Rectal smooth muscle tissue (tissue), 1 donor: Measurements from ENCODE around the gene COL4A1.

Experiments
- H3K27ac ChIP-seq: one replicate; pipeline ENCODE4 v1.7.0; 2013; ENCODE audit warnings: low read depth, low read length, inconsistent platforms
- H3K27me3 ChIP-seq: one replicate; pipeline ENCODE4 v1.7.0; 2013; ENCODE audit warnings: low read length; ENCODE audit not compliant: control insufficient read depth, insufficient read depth
- H3K36me3 ChIP-seq: one replicate; pipeline ENCODE4 v1.7.0; 2013; ENCODE audit warnings: low read length; ENCODE audit not compliant: control insufficient read depth, insufficient read depth
- H3K4me1 ChIP-seq: one replicate; pipeline ENCODE4 v1.7.0; 2013; ENCODE audit warnings: low read length; ENCODE audit not compliant: control insufficient read depth, insufficient read depth
- H3K4me3 ChIP-seq: one replicate; pipeline ENCODE4 v1.7.0; 2013; ENCODE audit warnings: low read length
- H3K9ac ChIP-seq: one replicate; pipeline ENCODE4 v1.7.0; 2013; ENCODE audit warnings: low read length

Gene COL4A1

GRCh38 chr13:110248449-110249143, 58.4 kb downstream of the COL4A1 start:
- peaks cover 50% of the 10 kb centered on the region for H3K4me1 ChIP-seq
- H3K36me3 ChIP-seq, result no peaks in the 10 kb centered on the region
- H3K4me3 ChIP-seq, result peak overlapping the region; percentile 27
- no peaks in the 10 kb centered on the region for H3K27me3 ChIP-seq
- H3K9ac ChIP-seq, result no peak overlapping the region
- H3K27ac ChIP-seq, result peak overlapping the region; percentile 89

GRCh38 chr13:110246530-110246929, 60.4 kb downstream of the COL4A1 start:
- Histone ChIP-seq H3K36me3 (no peaks in the 10 kb centered on the region), H3K9ac (no peak overlapping the region), H3K27ac (peak overlapping the region; percentile 89), H3K27me3 (no peaks in the 10 kb centered on the region), H3K4me3 (no peak overlapping the region), H3K4me1 (peaks cover 50% of the 10 kb centered on the region)

DNA sequence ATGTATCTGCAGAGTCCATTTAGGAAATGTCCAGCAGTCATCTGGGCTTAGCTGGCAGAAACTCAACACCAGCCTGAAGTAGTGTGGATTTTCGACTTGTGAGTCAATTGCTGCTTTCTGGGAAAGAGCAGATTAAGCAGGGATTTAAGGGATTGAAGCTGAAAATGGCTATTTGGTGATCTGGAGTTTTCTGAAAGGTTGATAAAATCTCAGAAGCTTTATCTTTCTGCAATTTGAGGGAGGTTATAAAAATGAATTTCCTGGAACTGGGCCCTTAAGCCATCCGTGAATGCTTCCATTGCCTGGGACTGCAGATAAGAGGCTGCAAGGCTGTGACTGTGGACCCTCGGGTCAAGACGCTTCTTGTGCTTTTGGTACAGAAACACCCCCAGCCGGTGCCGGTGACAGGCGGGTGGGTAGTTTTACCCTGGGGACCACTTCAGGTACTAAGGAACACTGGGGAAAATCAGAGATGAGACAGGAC, 61.5 kb downstream of the COL4A1 start:
- H3K4me3 ChIP-seq, result no peak overlapping the region
- no peak overlapping the region for H3K9ac ChIP-seq
- H3K36me3 ChIP-seq, result no peaks in the 10 kb centered on the region
- peaks cover 44% of the 10 kb centered on the region for H3K4me1 ChIP-seq
- H3K27ac ChIP-seq, result peak overlapping the region; percentile 33
- no peaks in the 10 kb centered on the region for H3K27me3 ChIP-seq

DNA sequence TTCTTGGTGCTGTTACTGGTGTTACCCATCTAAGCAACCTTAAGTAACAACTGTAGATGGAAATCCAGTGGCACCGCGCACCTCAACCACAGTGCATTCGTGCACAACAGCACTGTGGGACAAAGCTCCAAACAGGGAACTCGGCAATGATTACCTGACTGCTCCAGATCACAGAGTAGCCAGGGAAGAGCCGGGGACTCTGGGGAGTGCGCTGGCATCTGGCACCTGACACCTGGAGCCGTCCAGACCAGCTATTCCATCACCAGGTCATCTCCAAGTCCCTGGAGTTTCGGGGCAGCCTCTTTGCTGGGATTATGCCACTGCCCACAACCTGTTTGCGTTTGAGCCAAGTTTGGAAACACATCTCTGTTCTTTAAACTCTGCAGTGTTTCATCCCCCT, 62.0 kb downstream of the COL4A1 start:
- Histone ChIP-seq H3K27me3 (no peaks in the 10 kb centered on the region), H3K36me3 (no peaks in the 10 kb centered on the region), H3K4me3 (no peak overlapping the region), H3K9ac (no peak overlapping the region), H3K4me1 (peaks cover 44% of the 10 kb centered on the region), H3K27ac (peak overlapping the region; percentile 33)

GRCh38 chr13:110244071-110244830, 62.7 kb downstream of the COL4A1 start:
- H3K36me3 ChIP-seq, result no peaks in the 10 kb centered on the region
- H3K4me3 ChIP-seq, result no peak overlapping the region
- H3K4me1 ChIP-seq, result peaks cover 40% of the 10 kb centered on the region
- no peaks in the 10 kb centered on the region for H3K27me3 ChIP-seq
- H3K27ac ChIP-seq, result peak overlapping the region; percentile 57
- H3K9ac ChIP-seq, result no peak overlapping the region

GRCh38 chr13:110242615-110243014, 64.3 kb downstream of the COL4A1 start:
- Histone ChIP-seq H3K36me3 (no peaks in the 10 kb centered on the region), H3K27ac (no peak overlapping the region), H3K4me1 (peaks cover 45% of the 10 kb centered on the region), H3K9ac (no peak overlapping the region), H3K27me3 (no peaks in the 10 kb centered on the region), H3K4me3 (no peak overlapping the region)

DNA sequence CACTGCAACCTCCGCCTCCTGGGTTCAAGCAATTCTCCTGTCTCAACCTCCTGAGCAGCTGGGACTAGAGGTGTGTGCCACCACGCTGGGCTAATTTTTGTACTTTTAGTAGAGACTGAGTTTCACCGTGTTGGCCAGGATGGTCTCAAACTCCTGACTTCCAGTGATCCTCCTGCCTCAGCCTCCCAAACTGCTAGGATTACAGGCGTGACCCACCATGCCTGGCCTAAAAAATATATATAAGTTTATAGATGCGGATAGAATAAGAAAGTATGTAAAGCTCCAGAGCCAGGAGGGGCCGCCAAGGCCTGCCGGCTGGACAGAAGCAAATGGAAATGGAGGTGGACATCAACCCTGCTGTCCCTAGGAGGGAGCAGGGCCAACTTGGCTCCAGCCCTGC, 66.0 kb downstream of the COL4A1 start:
- H3K36me3 ChIP-seq, result no peaks in the 10 kb centered on the region
- no peak overlapping the region for H3K27ac ChIP-seq
- H3K4me1 ChIP-seq, result peaks cover 45% of the 10 kb centered on the region
- H3K9ac ChIP-seq, result no peak overlapping the region
- no peaks in the 10 kb centered on the region for H3K27me3 ChIP-seq
- no peak overlapping the region for H3K4me3 ChIP-seq

DNA sequence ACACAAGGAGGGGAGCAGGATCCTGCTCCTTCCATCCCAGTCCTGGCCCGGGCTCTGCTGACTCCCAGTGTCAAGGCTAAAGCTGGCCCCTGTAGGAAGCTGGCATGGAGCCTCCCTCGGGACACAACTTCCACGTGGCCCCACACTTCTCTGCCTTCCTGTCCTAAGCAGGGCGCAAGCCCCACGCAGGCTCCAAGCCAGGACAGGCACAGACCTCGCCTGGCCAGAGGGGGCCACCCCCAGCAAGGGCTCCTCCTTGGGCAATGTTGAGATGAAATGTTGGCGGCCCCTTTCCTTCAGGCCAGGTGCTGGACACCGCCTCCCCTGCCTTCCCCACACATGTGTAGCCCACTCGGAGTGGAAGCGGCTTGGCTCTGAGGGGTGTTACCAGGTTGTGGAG, 66.6 kb downstream of the COL4A1 start:
- H3K27ac ChIP-seq, result peak overlapping the region; percentile 6
- no peak overlapping the region for H3K4me3 ChIP-seq
- no peaks in the 10 kb centered on the region for H3K27me3 ChIP-seq
- H3K36me3 ChIP-seq, result no peaks in the 10 kb centered on the region
- H3K4me1 ChIP-seq, result peaks cover 42% of the 10 kb centered on the region
- no peak overlapping the region for H3K9ac ChIP-seq

DNA sequence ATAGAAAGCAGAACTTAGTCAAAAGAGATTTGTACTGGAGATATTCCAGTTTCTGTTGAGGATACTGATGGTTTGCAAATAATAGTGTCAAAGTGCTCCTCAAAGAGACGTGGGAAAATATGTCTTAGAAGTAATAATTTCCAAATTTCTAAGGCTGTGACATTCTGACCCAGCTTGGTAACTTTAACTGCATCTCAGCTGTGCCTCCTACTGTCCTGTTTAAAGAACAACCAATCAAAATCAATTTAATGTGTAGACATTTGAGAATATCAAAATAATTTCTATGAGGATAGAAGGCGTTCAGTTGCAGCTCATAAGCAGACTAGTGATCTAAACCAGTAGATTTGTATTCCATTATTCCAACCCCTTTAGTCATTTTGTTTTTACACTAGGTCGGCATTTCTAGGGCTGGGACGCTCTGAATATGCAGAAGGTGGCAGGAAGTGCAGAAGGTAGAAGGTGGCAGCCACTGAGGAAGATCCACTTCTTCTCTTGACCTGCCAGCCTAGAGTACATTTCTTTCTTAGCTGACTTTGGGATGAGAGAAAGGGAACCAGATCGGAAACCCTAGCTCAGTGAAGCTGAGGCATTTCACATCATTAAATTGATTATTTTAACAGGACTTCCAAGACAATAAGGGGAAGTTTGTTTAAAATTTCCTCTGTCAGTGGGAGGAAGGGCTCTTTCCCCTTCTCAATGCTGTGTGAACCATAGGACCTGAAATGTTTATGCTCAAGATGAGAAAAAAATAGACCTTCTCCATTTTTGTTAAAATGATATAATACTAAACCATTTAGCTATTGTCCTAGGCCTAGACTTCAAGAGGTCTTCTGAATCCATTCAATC, 67.5 kb downstream of the COL4A1 start:
- no peak overlapping the region for H3K4me3 ChIP-seq
- H3K4me1 ChIP-seq, result peaks cover 35% of the 10 kb centered on the region
- H3K27me3 ChIP-seq, result no peaks in the 10 kb centered on the region
- no peaks in the 10 kb centered on the region for H3K36me3 ChIP-seq
- H3K9ac ChIP-seq, result no peak overlapping the region
- peak overlapping the region; percentile 83 for H3K27ac ChIP-seq

- Histone ChIP-seq H3K36me3 (no peaks in the 10 kb centered on the region), H3K4me3 (no peak overlapping the region), H3K9ac (no peak overlapping the region), H3K4me1 (peaks cover 33% of the 10 kb centered on the region), H3K27ac (peak overlapping the region; percentile 83), H3K27me3 (no peaks in the 10 kb centered on the region)
These were observed 68.2 kb downstream of the COL4A1 start for GRCh38 chr13:110238818-110239195.

DNA sequence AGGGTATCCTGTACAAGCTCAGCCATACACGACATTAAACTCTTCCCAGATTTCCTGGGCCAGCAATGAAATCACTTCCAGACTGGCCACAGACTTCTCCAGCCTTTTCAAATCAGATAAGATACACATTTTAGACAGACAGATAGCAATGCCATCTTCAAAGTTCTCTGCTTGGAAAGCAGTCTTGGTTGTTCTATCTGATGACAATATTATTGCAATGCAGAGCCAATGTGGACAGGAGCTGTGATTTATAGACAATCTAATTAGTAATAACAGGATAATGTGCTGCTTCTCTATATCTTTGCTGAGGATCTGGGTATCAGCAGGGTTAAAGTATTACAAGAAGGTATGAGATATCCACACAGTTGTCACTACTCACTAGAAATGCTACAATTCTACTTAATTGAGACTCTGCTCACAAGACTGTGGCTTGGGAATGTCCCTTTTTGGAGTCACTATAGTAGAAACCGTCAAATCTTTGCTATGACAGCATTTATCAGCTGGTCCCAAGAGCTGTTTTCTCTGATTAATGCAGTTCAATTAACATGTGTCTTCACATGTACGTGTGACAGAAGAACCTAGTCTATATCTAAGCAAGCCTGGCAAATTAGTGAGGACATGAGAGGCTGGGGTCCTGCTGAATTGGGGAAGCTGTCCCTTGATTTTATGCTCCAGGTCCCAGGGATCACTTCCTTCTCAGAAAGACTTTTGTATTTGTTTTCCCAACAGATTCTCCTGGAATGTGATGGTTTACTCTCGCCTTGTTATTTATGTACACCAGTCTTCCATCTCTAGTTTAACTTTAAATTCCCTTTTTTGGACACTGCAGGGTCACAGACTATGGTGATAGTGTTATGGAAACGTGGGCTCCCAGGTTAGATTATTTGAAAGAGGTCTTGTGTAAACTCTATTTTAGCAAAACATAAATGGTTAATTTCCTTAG, 68.8 kb downstream of the COL4A1 start:
- no peaks in the 10 kb centered on the region for H3K36me3 ChIP-seq
- H3K4me3 ChIP-seq, result no peak overlapping the region
- H3K4me1 ChIP-seq, result peaks cover 35% of the 10 kb centered on the region
- H3K9ac ChIP-seq, result no peak overlapping the region
- H3K27me3 ChIP-seq, result no peaks in the 10 kb centered on the region
- H3K27ac ChIP-seq, result peak overlapping the region; percentile 83
